ENCODE measurements around the gene APOBEC3B. TPM values are rescaled to one million over a fixed set of nuclear protein-coding genes. Genes with fewer than 3 reads are reported as not detected.

Gene APOBEC3B
- polyA plus RNA-seq (2013, experiment 1 of 2), result 2.9 TPM
- polyA plus RNA-seq (2013, experiment 2 of 2), result 2.8 TPM

- H2AFZ ChIP-seq (ENCODE audit: low read length), result peak within 1 kb of the TSS; percentile 97
- H4K91ac ChIP-seq (ENCODE audit: low read depth, low read length, poor library complexity), result no peak within 1 kb of the TSS
- H2BK12ac ChIP-seq (ENCODE audit: low read length), result no peak within 1 kb of the TSS
- no peak within 1 kb of the TSS for H3K14ac ChIP-seq (ENCODE audit: low read length)
- H4K8ac ChIP-seq (ENCODE audit: low read depth, low read length), result no peak within 1 kb of the TSS
- no peak within 1 kb of the TSS for H2BK5ac ChIP-seq (ENCODE audit: low read length)
- H3K36me3 ChIP-seq (replicated peaks in 1 of 2; ENCODE audit: control insufficient read depth in 2 of 2, insufficient read depth in 2 of 2, low read length in 2 of 2), result no peaks in the 10 kb centered on the region
- H3K4ac ChIP-seq (ENCODE audit: low read length), result no peak within 1 kb of the TSS
- peak within 1 kb of the TSS in 1 of 2 donors; percentile 45 for H3K4me3 ChIP-seq (ENCODE audit: low read length in 2 of 2)
- peaks cover 6 to 11% of the 10 kb centered on the region in 2 donors for H3K4me1 ChIP-seq (ENCODE audit: control insufficient read depth in 2 of 2, insufficient read depth in 1 of 2, low read depth in 1 of 2, low read length in 2 of 2)
- peak within 1 kb of the TSS; percentile 14 for H2BK15ac ChIP-seq (ENCODE audit: low read length)
- no peaks in the 10 kb centered on the region for H3K79me1 ChIP-seq (ENCODE audit: low read depth, low read length)
- H3K27me3 ChIP-seq (ENCODE audit: control insufficient read depth in 3 of 3, insufficient read depth in 3 of 3, low read depth in 1 of 3, low read length in 3 of 3), result no peaks in the 10 kb centered on the region
- peak within 1 kb of the TSS; percentile 26 for H3K4me2 ChIP-seq (ENCODE audit: insufficient read depth, low read length, poor library complexity, severe bottlenecking)
- peak within 1 kb of the TSS; percentile 93 for H3K18ac ChIP-seq (ENCODE audit: low read length)
- no peak within 1 kb of the TSS for H3K23ac ChIP-seq (ENCODE audit: low read depth, low read length, poor library complexity)
- no CpG with 5 or more reads among the region's 16 CpGs for WGBS, 2 donors (ENCODE audit: extremely low coverage in 2 of 2, insufficient read length in 2 of 2, insufficient replicate concordance in 1 of 2)
- H3K9me3 ChIP-seq (replicated peaks in 1 of 2; ENCODE audit: control insufficient read depth in 2 of 2, insufficient read depth in 1 of 2, low read depth in 1 of 2, low read length in 2 of 2), result peaks cover 4 to 7% of the 10 kb centered on the region in 2 donors
- peak within 1 kb of the TSS; percentile 24 for H2AK5ac ChIP-seq (ENCODE audit: low read depth, low read length)
- no peak within 1 kb of the TSS for H2BK120ac ChIP-seq (ENCODE audit: low read depth, low read length)
- no peak within 1 kb of the TSS for H3K9ac ChIP-seq (ENCODE audit: low read depth, low read length, poor library complexity)
- H3K27ac ChIP-seq (replicated peaks; ENCODE audit: low read length), result no peak within 1 kb of the TSS
- DNase-seq (ENCODE audit: low spot score), result peak; percentile 41
Observed at GRCh38 chr22:38981992-38982927, at the start of gene APOBEC3B. APOBEC3B (plus strand) TSS chr22:38982347; CDS start chr22:38982454, 107 bp downstream.

GRCh38 chr22:38935023-38935422 lies 47.1 kb upstream of the APOBEC3B start:
- Histone ChIP-seq H3K27ac (replicated peaks; ENCODE audit: low read length) (no peak overlapping the region), H3K9me3 (replicated peaks in 1 of 2; ENCODE audit: control insufficient read depth in 2 of 2, insufficient read depth in 1 of 2, low read depth in 1 of 2, low read length in 2 of 2) (peaks cover 0 to 5% of the 10 kb centered on the region in 2 donors), H3K79me1 (ENCODE audit: low read depth, low read length) (peaks cover 2% of the 10 kb centered on the region), H2BK120ac (ENCODE audit: low read depth, low read length) (no peak overlapping the region), H3K4me2 (ENCODE audit: insufficient read depth, low read length, poor library complexity, severe bottlenecking) (no peak overlapping the region), H3K27me3 (ENCODE audit: control insufficient read depth in 3 of 3, insufficient read depth in 3 of 3, low read depth in 1 of 3, low read length in 3 of 3) (peaks cover 0 to 18% (median 0%) of the 10 kb centered on the region in 3 experiments), H3K36me3 (replicated peaks in 1 of 2; ENCODE audit: control insufficient read depth in 2 of 2, insufficient read depth in 2 of 2, low read length in 2 of 2) (no peaks in the 10 kb centered on the region), H4K91ac (ENCODE audit: low read depth, low read length, poor library complexity) (no peak overlapping the region), H4K8ac (ENCODE audit: low read depth, low read length) (no peak overlapping the region), H2AFZ (ENCODE audit: low read length) (no peak overlapping the region), H3K14ac (ENCODE audit: low read length) (no peak overlapping the region), H3K23ac (ENCODE audit: low read depth, low read length, poor library complexity) (peak overlapping the region; percentile 94), H2BK5ac (ENCODE audit: low read length) (no peak overlapping the region), H3K4me1 (ENCODE audit: control insufficient read depth in 2 of 2, insufficient read depth in 1 of 2, low read depth in 1 of 2, low read length in 2 of 2) (peaks cover 0 to 3% of the 10 kb centered on the region in 2 donors), H2BK12ac (ENCODE audit: low read length) (peak overlapping the region; percentile 93), H3K9ac (ENCODE audit: low read depth, low read length, poor library complexity) (no peak overlapping the region), H3K4ac (ENCODE audit: low read length) (no peak overlapping the region), H2AK5ac (ENCODE audit: low read depth, low read length) (no peak overlapping the region), H2BK15ac (ENCODE audit: low read length) (peak overlapping the region; percentile 67), H3K18ac (ENCODE audit: low read length) (peak overlapping the region; percentile 51), H3K4me3 (ENCODE audit: low read length in 2 of 2) (no peak overlapping the region)
- WGBS, 2 donors (ENCODE audit: extremely low coverage in 2 of 2, insufficient read length in 2 of 2, insufficient replicate concordance in 1 of 2), result no CpG with 5 or more reads among the region's 8 CpGs
- DNase-seq (ENCODE audit: low spot score), result no peak

DNA sequence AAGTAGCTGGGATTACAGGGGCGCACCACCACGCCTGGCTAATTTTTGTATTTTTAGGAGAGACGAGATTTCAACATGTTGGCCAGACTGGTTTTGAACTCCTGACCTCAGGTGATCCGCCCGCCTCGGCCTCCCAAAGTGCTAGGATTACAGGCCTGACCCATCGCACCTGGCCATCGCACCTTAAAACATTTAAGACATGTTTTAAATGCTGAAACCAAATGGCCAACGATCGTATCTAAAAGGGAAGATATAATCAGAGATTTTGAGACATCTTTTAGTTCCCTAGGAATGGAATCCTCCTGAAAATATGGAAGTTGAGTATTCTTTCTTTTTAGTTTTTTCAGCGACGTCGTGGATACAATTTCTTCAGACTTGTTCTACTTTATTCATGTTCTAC lies 46.5 kb upstream of the APOBEC3B start:
- H3K18ac ChIP-seq (ENCODE audit: low read length), result no peak overlapping the region

DNA sequence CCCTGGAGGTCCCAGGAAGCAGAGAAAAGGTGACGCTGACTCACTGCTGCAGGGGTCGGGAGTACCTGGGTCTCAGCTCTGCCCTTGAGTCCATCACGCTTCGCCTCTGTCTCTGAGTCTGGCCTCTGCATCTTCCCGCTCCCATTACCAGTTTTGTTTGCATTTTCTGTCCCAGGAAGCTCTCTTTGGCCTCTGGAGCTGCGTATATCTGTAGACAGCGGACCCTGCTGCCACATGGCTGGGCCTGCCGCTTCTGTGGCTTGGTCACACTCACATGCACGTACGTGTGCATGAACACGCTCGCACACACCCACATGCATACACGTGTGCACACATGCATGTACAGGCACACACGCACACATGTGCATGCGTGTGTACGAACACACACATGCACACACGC lies 45.6 kb upstream of the APOBEC3B start:
- peaks cover 0 to 23% (median 0%) of the 10 kb centered on the region in 3 experiments for H3K27me3 ChIP-seq (ENCODE audit: control insufficient read depth in 3 of 3, insufficient read depth in 3 of 3, low read depth in 1 of 3, low read length in 3 of 3)
- whole genome bisulfite sequencing, 2 donors (ENCODE audit: extremely low coverage in 2 of 2, insufficient read length in 2 of 2, insufficient replicate concordance in 1 of 2), result no CpG with 5 or more reads among the region's 17 CpGs
- H3K4ac ChIP-seq (ENCODE audit: low read length), result no peak overlapping the region
- H3K14ac ChIP-seq (ENCODE audit: low read length), result peak overlapping the region; percentile 10
- H4K91ac ChIP-seq (ENCODE audit: low read depth, low read length, poor library complexity), result no peak overlapping the region
- peak overlapping the region; percentile 10 for H2BK15ac ChIP-seq (ENCODE audit: low read length)
- H3K4me3 ChIP-seq (ENCODE audit: low read length in 2 of 2), result peak overlapping the region in 1 of 2 donors; percentile 43
- H2AFZ ChIP-seq (ENCODE audit: low read length), result no peak overlapping the region
- no peak for DNase-seq (ENCODE audit: low spot score)
- H3K18ac ChIP-seq (ENCODE audit: low read length), result peak overlapping the region; percentile 67
- no peaks in the 10 kb centered on the region for H3K36me3 ChIP-seq (replicated peaks in 1 of 2; ENCODE audit: control insufficient read depth in 2 of 2, insufficient read depth in 2 of 2, low read length in 2 of 2)
- H3K4me2 ChIP-seq (ENCODE audit: insufficient read depth, low read length, poor library complexity, severe bottlenecking), result no peak overlapping the region
- H3K9me3 ChIP-seq (replicated peaks in 1 of 2; ENCODE audit: control insufficient read depth in 2 of 2, insufficient read depth in 1 of 2, low read depth in 1 of 2, low read length in 2 of 2), result peaks cover 0 to 5% of the 10 kb centered on the region in 2 donors
- no peak overlapping the region for H2BK12ac ChIP-seq (ENCODE audit: low read length)
- H4K8ac ChIP-seq (ENCODE audit: low read depth, low read length), result no peak overlapping the region
- no peak overlapping the region for H3K27ac ChIP-seq (replicated peaks; ENCODE audit: low read length)
- H2BK120ac ChIP-seq (ENCODE audit: low read depth, low read length), result no peak overlapping the region
- H3K23ac ChIP-seq (ENCODE audit: low read depth, low read length, poor library complexity), result no peak overlapping the region
- H3K79me1 ChIP-seq (ENCODE audit: low read depth, low read length), result peaks cover 2% of the 10 kb centered on the region
- no peak overlapping the region for H2AK5ac ChIP-seq (ENCODE audit: low read depth, low read length)
- peaks cover 0 to 3% of the 10 kb centered on the region in 2 donors for H3K4me1 ChIP-seq (ENCODE audit: control insufficient read depth in 2 of 2, insufficient read depth in 1 of 2, low read depth in 1 of 2, low read length in 2 of 2)
- no peak overlapping the region for H2BK5ac ChIP-seq (ENCODE audit: low read length)
- no peak overlapping the region for H3K9ac ChIP-seq (ENCODE audit: low read depth, low read length, poor library complexity)

More for the DNA sequence above, 46.5 kb upstream of the APOBEC3B start:
- no CpG with 5 or more reads among the region's 13 CpGs for WGBS, 2 donors (ENCODE audit: extremely low coverage in 2 of 2, insufficient read length in 2 of 2, insufficient replicate concordance in 1 of 2)
- Histone ChIP-seq H3K9me3 (replicated peaks in 1 of 2; ENCODE audit: control insufficient read depth in 2 of 2, insufficient read depth in 1 of 2, low read depth in 1 of 2, low read length in 2 of 2) (peaks cover 0 to 5% of the 10 kb centered on the region in 2 donors), H4K91ac (ENCODE audit: low read depth, low read length, poor library complexity) (no peak overlapping the region), H3K36me3 (replicated peaks in 1 of 2; ENCODE audit: control insufficient read depth in 2 of 2, insufficient read depth in 2 of 2, low read length in 2 of 2) (no peaks in the 10 kb centered on the region), H3K4me2 (ENCODE audit: insufficient read depth, low read length, poor library complexity, severe bottlenecking) (no peak overlapping the region), H3K14ac (ENCODE audit: low read length) (no peak overlapping the region), H3K4ac (ENCODE audit: low read length) (no peak overlapping the region), H2BK15ac (ENCODE audit: low read length) (no peak overlapping the region), H3K27ac (replicated peaks; ENCODE audit: low read length) (no peak overlapping the region), H2BK120ac (ENCODE audit: low read depth, low read length) (no peak overlapping the region), H2BK5ac (ENCODE audit: low read length) (no peak overlapping the region), H2BK12ac (ENCODE audit: low read length) (no peak overlapping the region), H2AFZ (ENCODE audit: low read length) (no peak overlapping the region), H3K79me1 (ENCODE audit: low read depth, low read length) (peaks cover 2% of the 10 kb centered on the region), H3K27me3 (ENCODE audit: control insufficient read depth in 3 of 3, insufficient read depth in 3 of 3, low read depth in 1 of 3, low read length in 3 of 3) (peaks cover 0 to 18% (median 0%) of the 10 kb centered on the region in 3 experiments), H3K4me1 (ENCODE audit: control insufficient read depth in 2 of 2, insufficient read depth in 1 of 2, low read depth in 1 of 2, low read length in 2 of 2) (peaks cover 0 to 3% of the 10 kb centered on the region in 2 donors), H2AK5ac (ENCODE audit: low read depth, low read length) (no peak overlapping the region), H3K23ac (ENCODE audit: low read depth, low read length, poor library complexity) (no peak overlapping the region), H3K9ac (ENCODE audit: low read depth, low read length, poor library complexity) (no peak overlapping the region), H3K4me3 (ENCODE audit: low read length in 2 of 2) (no peak overlapping the region), H4K8ac (ENCODE audit: low read depth, low read length) (no peak overlapping the region)
- DNase-seq (ENCODE audit: low spot score), result no peak

Measured in neuronal stem cell (in vitro differentiated cells).